H1 (cell line): Measurements from ENCODE around the gene KRT80. TPM values are rescaled to one million over a fixed set of nuclear protein-coding genes. Genes with fewer than 3 reads are reported as not detected.

Source experiments
- CTCF ChIA-PET: fragments of 300-600 bp; sonication (Branson Sonifier 250); formaldehyde crosslinking; loops from one replicate; lab custom pipeline; 2021; ENCODE audit not compliant: partially characterized antibody; lab: Charles Lee
- POLR2A ChIA-PET: fragments of 300-600 bp; sonication (Branson Sonifier 250); formaldehyde crosslinking; loops from one replicate; lab custom pipeline; 2021; ENCODE audit warnings: inconsistent platforms; ENCODE audit not compliant: partially characterized antibody; lab: Charles Lee
- DNase-seq, 2 experiments: peaks; one replicate each; pipeline versions ENCODE4 v3.0.0 to v3.0.0-alpha.2; 2010 to 2022; ENCODE audit warnings: low spot score in 2 of 2, low read depth in 1 of 2, mixed read lengths in 1 of 2
- FAIRE-seq: peaks from 2 replicates; lab custom pipeline; 2011; peaks lifted over from hg19 to GRCh38; lab: Jason Lieb, UNC
- H2AFZ ChIP-seq: 2 replicates; pipeline ENCODE4 v1.8.1; 2012; ENCODE audit warnings: low read length, inconsistent platforms
- H2AK5ac ChIP-seq: 2 replicates; pipeline ENCODE4 v1.6.1; 2013; ENCODE audit warnings: low read depth, low read length
- H2BK120ac ChIP-seq: replicated peaks from 2 replicates; pipeline ENCODE3; 2013; ENCODE audit warnings: low read depth, low read length, inconsistent platforms
- H2BK12ac ChIP-seq: 2 replicates; pipeline ENCODE4 v1.6.1; 2013; ENCODE audit warnings: low read depth, low read length
- H2BK15ac ChIP-seq: 2 replicates; pipeline ENCODE4 v1.6.1; 2013; ENCODE audit warnings: low read length
- H2BK20ac ChIP-seq: 2 replicates; pipeline ENCODE4 v1.6.1; 2013; ENCODE audit warnings: low read length
- H2BK5ac ChIP-seq: 2 replicates; pipeline ENCODE4 v1.6.1; 2013; ENCODE audit warnings: low read depth, low read length
- H3K14ac ChIP-seq: 2 replicates; pipeline ENCODE4 v1.6.1; 2013; ENCODE audit warnings: inconsistent platforms; ENCODE audit not compliant: insufficient read length
- H3K18ac ChIP-seq: 2 replicates; pipeline ENCODE4 v1.6.1; 2013; ENCODE audit warnings: low read length; ENCODE audit errors: extremely low read depth
- H3K23ac ChIP-seq: 2 replicates; pipeline ENCODE4 v1.6.1; 2013; ENCODE audit warnings: inconsistent platforms; ENCODE audit not compliant: insufficient read length
- H3K23me2 ChIP-seq: 2 replicates; pipeline ENCODE4 v1.6.1; 2013; ENCODE audit warnings: low read depth, low read length
- H3K27ac ChIP-seq: 2 replicates; pipeline ENCODE4 v1.6.1; 2011; ENCODE audit warnings: low read depth, low read length, inconsistent platforms
- H3K27me3 ChIP-seq, 4 experiments: replicated peaks in 1 of 4; 1 replicate in 1 of 4; 2 replicates in 3 of 4; pipeline versions ENCODE4 v1.6.1 to v1.8.1; 2011 to 2013; ENCODE audit warnings: low read length in 3 of 4, mild to moderate bottlenecking in 3 of 4, inconsistent platforms in 2 of 4, mixed read lengths in 2 of 4, moderate library complexity in 1 of 4; ENCODE audit not compliant: control insufficient read depth in 3 of 4, insufficient read depth in 3 of 4; ENCODE audit errors: extremely low read depth in 1 of 4
- H3K36me3 ChIP-seq, 4 experiments: 2 replicates each; pipeline versions ENCODE4 v1.6.1 to v1.8.1; 2011 to 2013; ENCODE audit warnings: mild to moderate bottlenecking in 4 of 4, low read length in 3 of 4, moderate library complexity in 2 of 4, control low read depth in 1 of 4, inconsistent platforms in 1 of 4; ENCODE audit not compliant: insufficient read depth in 4 of 4, control insufficient read depth in 2 of 4
- H3K4ac ChIP-seq: replicated peaks from 2 replicates; pipeline ENCODE3; 2013; ENCODE audit warnings: low read length, low read depth, mixed read lengths, inconsistent platforms; ENCODE audit not compliant: insufficient read length
- H3K4me1 ChIP-seq, 4 experiments: replicated peaks in 1 of 4; 1 replicate in 1 of 4; 2 replicates in 3 of 4; pipeline versions ENCODE4 v1.6.1 to v1.8.1; 2011 to 2013; ENCODE audit warnings: low read length in 3 of 4, inconsistent platforms in 2 of 4, mixed read lengths in 1 of 4; ENCODE audit not compliant: insufficient read depth in 4 of 4, control insufficient read depth in 3 of 4
- H3K4me2 ChIP-seq, 2 experiments: 2 replicates each; pipeline versions ENCODE4 v1.6.1 to v1.8.1; 2011 to 2013; ENCODE audit warnings: low read depth in 2 of 2, low read length in 2 of 2, control low read depth in 1 of 2, inconsistent platforms in 1 of 2, mild to moderate bottlenecking in 1 of 2; ENCODE audit not compliant: insufficient read depth in 1 of 2
- H3K4me3 ChIP-seq, 4 experiments: fragments of 200-600, 300-600 bp in 1 of 4; sonication (generic), shearing (Covaris generic), sonication (Bioruptor Twin) in 1 of 4; 2 replicates each; pipeline versions ENCODE4 v1.5.1 to v1.8.1; 2011 to 2016; ENCODE audit warnings: low read length in 4 of 4, low read depth in 3 of 4, control low read depth in 2 of 4, inconsistent platforms in 2 of 4, mild to moderate bottlenecking in 2 of 4, mixed read lengths in 1 of 4, moderate library complexity in 1 of 4; ENCODE audit not compliant: insufficient read depth in 2 of 4; ENCODE audit errors: extremely low read depth in 1 of 4
- H3K56ac ChIP-seq: replicated peaks from 2 replicates; pipeline ENCODE3; 2013; ENCODE audit warnings: low read depth, mild to moderate bottlenecking, mixed read lengths, low read length, inconsistent platforms; ENCODE audit not compliant: insufficient read length
- H3K79me1 ChIP-seq: 2 replicates; pipeline ENCODE4 v1.6.1; 2013; ENCODE audit warnings: low read depth, low read length, control low read depth
- H3K79me2 ChIP-seq, 2 experiments: 2 replicates each; pipeline versions ENCODE4 v1.6.1 to v1.8.1; 2012 to 2013; ENCODE audit warnings: low read length in 2 of 2, mild to moderate bottlenecking in 2 of 2, inconsistent platforms in 1 of 2; ENCODE audit not compliant: insufficient read depth in 2 of 2, control insufficient read depth in 1 of 2
- H3K9ac ChIP-seq, 4 experiments: replicated peaks in 1 of 4; 1 replicate in 1 of 4; 2 replicates in 3 of 4; pipeline versions ENCODE4 v1.6.1 to v1.8.1; 2011 to 2013; ENCODE audit warnings: low read depth in 3 of 4, low read length in 3 of 4, control low read depth in 2 of 4, mild to moderate bottlenecking in 2 of 4, moderate library complexity in 2 of 4, inconsistent platforms in 1 of 4; ENCODE audit errors: extremely low read depth in 1 of 4
- H3K9me3 ChIP-seq, 2 experiments: 2 replicates each; pipeline versions ENCODE4 v1.6.1 to v1.8.1; 2012 to 2013; ENCODE audit warnings: mild to moderate bottlenecking in 2 of 2, moderate library complexity in 2 of 2, control low read depth in 1 of 2, inconsistent platforms in 1 of 2, low read depth in 1 of 2, low read length in 1 of 2, mixed read lengths in 1 of 2; ENCODE audit not compliant: insufficient read depth in 2 of 2
- H4K20me1 ChIP-seq, 2 experiments: replicated peaks in 1 of 2; 2 replicates each; pipeline versions ENCODE3 to v1.8.1; 2011 to 2013; ENCODE audit warnings: inconsistent platforms in 2 of 2, low read length in 2 of 2, mild to moderate bottlenecking in 1 of 2; ENCODE audit not compliant: insufficient read depth in 2 of 2, control insufficient read depth in 1 of 2
- H4K5ac ChIP-seq: 2 replicates; pipeline ENCODE4 v1.6.1; 2013; ENCODE audit warnings: low read length, low read depth, mixed read lengths, inconsistent platforms; ENCODE audit not compliant: insufficient read length
- H4K8ac ChIP-seq: 2 replicates; pipeline ENCODE4 v1.8.0; 2013; ENCODE audit warnings: mild to moderate bottlenecking, moderate library complexity, low read length, inconsistent platforms; ENCODE audit not compliant: insufficient read depth; ENCODE audit errors: extremely low read depth
- H4K91ac ChIP-seq: replicated peaks from 2 replicates; pipeline ENCODE3; 2013; ENCODE audit warnings: low read length, mixed read lengths, inconsistent platforms; ENCODE audit not compliant: insufficient read length
- MAX ChIP-seq: IDR thresholded peaks from 2 replicates; pipeline ENCODE4 v1.6.1; 2012; ENCODE audit warnings: inconsistent platforms
- SIN3A ChIP-seq, 2 experiments: IDR thresholded peaks in 1 of 2; conservative IDR thresholded peaks in 1 of 2; 2 replicates each; pipeline ENCODE4 v1.6.1; 2011 to 2012; ENCODE audit warnings: low read length in 2 of 2, improper control_type of control experiment in 1 of 2, low read depth in 1 of 2, mild to moderate bottlenecking in 1 of 2
- USF2 ChIP-seq: IDR thresholded peaks from 2 replicates; pipeline ENCODE4 v1.6.1; 2011; ENCODE audit warnings: low read length, improper control_type of control experiment
- WGBS, 2 experiments: shearing (Covaris generic) in 1 of 2; methylation state at CpG; one replicate each; pipeline versions ENCODE4 v1.1.6 to v1.1.7; 2013 to 2015; ENCODE audit warnings: low lambda C conversion rate in 2 of 2, mixed read lengths in 2 of 2, inconsistent platforms in 1 of 2, low coverage in 1 of 2, missing lambda C conversion rate in 1 of 2; ENCODE audit not compliant: insufficient replicate concordance in 2 of 2, insufficient coverage in 1 of 2, insufficient read length in 1 of 2; ENCODE audit errors: extremely low coverage in 1 of 2, missing lambda C conversion rate in 1 of 2; 5-methylcytosine and 5-hydroxymethylcytosine counted together
- polyA plus RNA-seq, 7 experiments: library from polyadenylated mRNA; depleted of rRNA in 3 of 7; stranded (reverse) in 5 of 7; unstranded in 2 of 7; fragments of >200 nt in 5 of 7; fragments of 200-250 nt in 2 of 7; gene quantifications; 1 replicate in 5 of 7; 2 replicates in 1 of 7; 4 replicates in 1 of 7; pipeline versions ENCODE4 v1.2.1 to v1.2.3, GENCODE V29; 2011 to 2013; ENCODE audit warnings: missing spikeins in 2 of 7, mixed read lengths in 2 of 7
- total RNA-seq: library from RNA; stranded (reverse); fragmentation: NEBNext Ultra II Directional; extraction: Animal tissue kit (Norgen Biotek cat#: 25700); gene quantifications from 2 replicates; pipeline ENCODE4 v1.2.1, GENCODE V29; 2021

The KRT80 gene
- total and polyA plus RNA-seq, 2 of the 8 experiments (the other 6 are each of a cell fraction or from before 2014, with no cell fraction given) = 0.05 TPM; not detected in 1

- Histone ChIP-seq H3K9me3 (no peaks in the 10 kb centered on the region), H4K8ac (no peak overlapping the region), H3K27ac (no peak overlapping the region), H3K4me1 (peaks cover 0 to 2% (median under 1%) of the 10 kb centered on the region in 4 experiments; a peak in 2 of 7 replicates), H3K18ac (no peak overlapping the region), H3K9ac (no peak overlapping the region), H2BK5ac (no peak overlapping the region), H2BK120ac (no peak overlapping the region), H2AK5ac (no peak overlapping the region), H3K4me2 (no peak overlapping the region), H2BK20ac (no peak overlapping the region), H2AFZ (no peak overlapping the region), H3K56ac (no peak overlapping the region), H2BK12ac (no peak overlapping the region), H3K79me2 (no peaks in the 10 kb centered on the region), H3K14ac (no peak overlapping the region), H3K36me3 (no peaks in the 10 kb centered on the region; a peak in 1 of 8 replicates), H3K79me1 (no peaks in the 10 kb centered on the region), H4K5ac (no peak overlapping the region), H4K20me1 (no peaks in the 10 kb centered on the region), H2BK15ac (no peak overlapping the region), H3K27me3 (no peaks in the 10 kb centered on the region; a peak in 2 of 7 replicates), H3K4me3 (no peak overlapping the region), H4K91ac (no peak overlapping the region), H3K4ac (no peak overlapping the region), H3K23me2 (no peaks in the 10 kb centered on the region), H3K23ac (no peak overlapping the region)
- ChIA-PET POLR2A (interaction anchor here (0.8 to 1.7 kb wide), 3 partner anchors 15 to 87 kb away, joined by 3 to 4 read pairs (median 3); no protein-coding TSS in a partner anchor), CTCF (interaction anchor here (0.7 to 6.9 kb wide), 61 partner anchors 9 to 651 kb away, joined by 3 to 82 read pairs (median 6); partner anchors contain the start of genes KRT7, KRT75, KRT80 and KRT83)
- DNase-seq (peak; percentile 44 to 96), FAIRE-seq (peak; percentile 90)
- WGBS, 2 experiments = 30% methylated on average over 8 of the region's 8 CpGs; no CpG with 5 or more reads in 1 of the 2 experiments
- peak; percentile 79 for TF ChIP-seq MAX
- TF ChIP-seq USF2 = peak; percentile 22; the same call in 1 of the 2 replicates
- TF ChIP-seq SIN3A (conservative IDR thresholded peaks at IDR 0.05 in 1 of 2, IDR thresholded peaks at IDR 0.05 in 1 of 2; ENCODE audit: low read depth in 1 of 2, low read length in 2 of 2) = peak in 1 of 2 experiments; percentile 71; a peak in 1 of 4 replicates
Measured at GRCh38 chr12:52221912-52222457, 30.2 kb upstream of the KRT80 start.
